Cardiac fibroblast (primary cell): Measurements from ENCODE around the gene CACHD1.
"Not testable (repeated sequence)": the region's sequence is repeated elsewhere in the genome, so short reads cannot be mapped to it uniquely, and the experiment has no call there.

Source experiments
- DNase-seq, 2 donors: peaks; one replicate each; pipeline versions ENCODE4 v3.0.0 to v3.0.0-alpha.2; 2010; ENCODE audit warnings: low read depth in 2 of 2
- H3K4me3 ChIP-seq, 2 donors: replicated peaks in 1 of 2; 1 replicate in 1 of 2; 2 replicates in 1 of 2; pipeline ENCODE4 v1.5.1; 2011; ENCODE audit warnings: low read depth in 2 of 2, low read length in 2 of 2, mild to moderate bottlenecking in 2 of 2, moderate library complexity in 1 of 2
- CTCF ChIP-seq: IDR thresholded peaks from one replicate; pipeline ENCODE4 v1.5.1; 2011; ENCODE audit warnings: low read depth, mild to moderate bottlenecking, low read length, inconsistent platforms

The CACHD1 gene

GRCh38 chr1:64511044-64511443 lies 41.1 kb downstream of the CACHD1 start:
- no peak overlapping the region for H3K4me3 ChIP-seq
- DNase-seq: no peak
- no peak for TF ChIP-seq CTCF

- not testable (repeated sequence) for DNase-seq, H3K4me3 ChIP-seq
These were observed 42.3 kb downstream of the CACHD1 start for GRCh38 chr1:64512206-64512605.

- TF ChIP-seq CTCF: no peak
- H3K4me3 ChIP-seq: no peak overlapping the region
- DNase-seq: no peak
These were observed 43.6 kb downstream of the CACHD1 start for GRCh38 chr1:64513545-64513944.

- DNase-seq: peak; percentile 69 to 86
- no peak for TF ChIP-seq CTCF
- no peak overlapping the region for H3K4me3 ChIP-seq
These were observed 44.4 kb downstream of the CACHD1 start for GRCh38 chr1:64514197-64514765.

- peak; percentile 85 to 87 for DNase-seq
- no peak overlapping the region for H3K4me3 ChIP-seq
- no peak for TF ChIP-seq CTCF
These were observed 45.5 kb downstream of the CACHD1 start for GRCh38 chr1:64515427-64515826.

- TF ChIP-seq CTCF: no peak
- peak in 1 of 2 donors; percentile 49 for DNase-seq
- no peak overlapping the region for H3K4me3 ChIP-seq
These were observed 46.4 kb downstream of the CACHD1 start for GRCh38 chr1:64516301-64516700.

- peak in 1 of 2 donors; percentile 82 for DNase-seq
- no peak overlapping the region for H3K4me3 ChIP-seq
- TF ChIP-seq CTCF: no peak
These were observed 47.1 kb downstream of the CACHD1 start for GRCh38 chr1:64516803-64517568.
